Measurements from ENCODE around the gene SEMA4D.

The SEMA4D gene

DNA sequence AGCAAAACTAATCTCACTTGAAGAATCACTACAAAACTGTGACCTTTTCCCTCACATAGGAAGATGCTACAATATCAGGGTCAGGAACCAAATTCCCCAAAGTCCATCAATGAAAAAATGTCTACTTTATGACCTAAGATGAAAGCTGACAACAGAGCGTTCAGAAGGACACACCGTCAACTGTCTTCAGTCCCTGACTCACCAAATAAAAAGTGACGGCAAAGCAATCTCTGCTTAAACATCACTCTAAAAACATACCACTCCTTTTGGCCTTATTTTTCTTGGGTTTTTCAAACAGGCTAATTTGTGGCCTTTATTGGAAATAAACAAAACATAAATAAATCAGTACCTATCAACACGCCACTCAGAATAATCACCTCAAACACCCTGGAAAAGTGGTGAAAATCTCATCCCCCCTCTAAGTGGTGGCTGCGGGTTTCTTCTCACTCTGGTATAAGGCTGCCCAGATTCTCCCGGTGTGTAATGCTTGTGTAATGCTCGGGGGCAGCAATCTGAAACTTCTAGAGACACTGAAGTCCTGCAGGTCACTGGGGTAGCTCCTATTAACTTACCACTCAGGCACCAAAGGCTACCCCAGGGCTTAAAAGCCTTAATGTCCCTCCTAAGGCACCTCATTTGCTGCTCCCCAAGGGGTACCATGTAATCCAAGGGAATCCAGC, 29.5 kb downstream of the SEMA4D start:
- no peak for DNase-seq (ENCODE audit: low read depth in 1 of 2, low spot score in 1 of 2)

DNA sequence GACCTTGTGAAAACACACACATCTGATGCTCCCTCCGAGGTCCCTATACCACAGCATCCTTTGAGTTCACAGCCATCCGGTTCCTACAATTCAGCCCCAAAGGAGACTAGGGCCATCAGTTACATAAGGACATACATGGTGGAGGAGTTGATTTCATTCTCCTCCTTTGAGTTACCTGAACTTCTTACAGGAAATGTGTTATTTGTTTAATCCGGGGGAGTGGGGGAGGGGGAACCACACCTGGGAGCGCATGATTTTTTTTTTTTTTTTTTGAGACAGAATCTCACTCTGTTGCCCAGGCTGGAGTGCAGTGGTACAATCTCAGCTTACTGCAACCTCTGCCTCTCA, 30.7 kb downstream of the SEMA4D start:
- no peak for DNase-seq (ENCODE audit: low read depth in 1 of 2, low spot score in 1 of 2)

DNA sequence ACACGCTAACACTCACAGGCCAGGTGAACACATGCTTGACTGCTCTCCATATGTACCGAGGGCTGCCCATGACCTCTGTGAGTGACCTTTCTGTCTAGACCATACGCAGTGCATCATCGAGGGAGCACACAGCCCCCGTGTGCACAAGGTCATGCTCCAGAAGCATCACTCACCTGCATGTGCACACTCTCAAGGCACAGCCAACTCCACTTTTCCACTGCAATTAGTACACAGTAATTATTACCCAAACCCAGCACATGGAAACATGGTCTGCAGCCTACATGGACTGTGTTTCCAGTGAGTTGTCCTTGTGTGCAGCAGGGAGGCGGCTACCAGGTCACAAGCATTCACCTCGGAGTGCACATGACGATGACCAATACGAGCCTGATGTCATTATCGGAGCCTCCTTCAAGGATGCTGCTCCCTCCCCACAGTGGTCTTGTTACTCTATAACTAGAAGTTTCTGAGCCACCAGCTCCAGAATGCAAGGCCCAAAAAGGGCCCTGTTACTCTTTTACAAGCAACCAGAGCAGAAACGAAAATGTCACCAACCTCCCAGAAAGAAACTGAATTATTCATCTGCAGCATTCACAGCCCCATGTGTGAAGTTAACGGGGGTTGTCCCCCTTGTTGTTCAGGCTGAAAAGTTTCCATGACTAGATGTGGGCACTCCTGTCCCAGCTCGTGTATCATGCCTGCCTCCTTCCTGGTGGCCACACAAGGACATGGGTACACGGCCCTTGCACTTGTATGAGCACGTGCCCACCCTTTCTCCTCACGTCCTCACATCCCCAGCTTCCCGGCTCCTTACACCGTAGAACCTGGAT, 31.2 kb downstream of the SEMA4D start:
- no peak for DNase-seq (ENCODE audit: low read depth in 1 of 2, low spot score in 1 of 2)

DNA sequence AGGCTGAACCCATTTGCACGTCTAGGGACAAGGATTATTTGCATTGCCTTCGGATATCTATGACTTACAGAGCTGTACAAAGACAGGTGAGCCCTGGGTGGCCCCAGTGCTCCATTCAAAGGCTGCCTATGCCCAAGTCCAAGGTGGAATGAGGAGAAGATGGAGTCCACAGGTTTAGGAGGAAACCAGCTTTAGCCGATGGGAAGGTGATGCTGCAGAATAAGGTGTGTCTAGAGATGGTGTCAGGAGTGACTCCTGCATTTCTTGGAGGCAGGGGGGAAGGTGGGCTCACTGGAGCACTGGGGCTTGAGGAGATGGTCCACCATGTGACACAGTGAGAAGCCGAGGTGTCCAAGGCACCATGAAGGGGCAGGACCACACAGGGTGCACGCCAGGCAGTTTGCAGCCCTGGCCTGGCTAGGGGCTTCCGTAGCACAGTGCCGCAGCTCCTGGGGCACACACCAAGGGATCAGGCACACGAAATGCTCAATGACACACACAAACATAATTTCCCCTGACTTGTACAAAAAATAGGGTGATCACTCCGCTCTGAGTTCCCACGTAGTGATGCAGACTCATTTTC, 32.1 kb downstream of the SEMA4D start:
- DNase-seq (ENCODE audit: low read depth in 1 of 2, low spot score in 1 of 2): no peak

DNA sequence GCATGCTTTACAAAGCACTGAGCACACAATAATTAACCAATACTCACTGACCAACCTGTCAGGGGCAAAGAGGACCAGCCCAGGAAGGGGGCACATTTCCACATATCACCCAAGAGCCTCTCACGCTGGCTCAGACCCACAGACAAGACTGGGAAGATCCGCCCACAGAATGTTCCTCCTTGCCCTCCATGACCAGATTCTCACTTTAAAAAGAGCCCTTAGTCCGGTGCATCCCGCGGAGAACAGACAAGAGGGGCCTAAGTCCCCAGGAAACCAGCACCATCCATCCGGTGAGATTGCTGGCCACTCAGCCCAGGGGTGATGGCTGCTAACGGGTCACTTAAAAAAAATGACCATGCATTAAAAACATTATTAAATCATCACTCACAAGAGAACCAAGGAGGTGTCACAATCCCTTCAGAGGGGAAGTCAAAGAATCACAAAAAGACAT, 32.9 kb downstream of the SEMA4D start:
- DNase-seq (ENCODE audit: low read depth in 1 of 2, low spot score in 1 of 2): no peak

DNA sequence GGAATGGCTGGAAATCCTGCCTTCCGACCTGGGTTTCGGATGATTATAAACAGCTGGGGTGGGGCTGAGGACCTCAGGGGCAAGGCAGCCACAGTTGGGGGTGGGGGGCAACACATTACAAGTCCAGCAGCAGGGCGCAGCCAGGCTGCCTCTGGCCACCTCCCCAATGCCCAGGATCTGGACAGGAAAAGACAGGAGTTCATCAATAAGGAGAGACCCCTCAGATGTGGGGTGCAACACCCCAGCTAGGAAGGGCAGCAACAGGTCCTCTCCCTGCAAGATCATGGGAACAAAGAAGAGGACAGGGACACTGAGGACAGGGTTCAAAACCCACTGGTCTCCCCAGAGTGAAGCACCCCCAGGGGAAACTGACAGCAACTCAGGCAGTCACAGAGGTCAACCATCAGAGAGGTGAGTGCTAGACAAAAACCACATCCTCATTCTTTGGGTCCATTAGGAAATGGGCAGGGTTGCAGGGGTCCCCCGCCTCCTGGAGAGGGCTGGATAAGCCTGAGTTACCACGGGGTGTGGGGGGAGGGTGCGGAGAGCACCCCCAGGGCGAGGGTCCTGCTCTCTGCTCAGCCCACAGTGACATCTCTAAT, 33.5 kb downstream of the SEMA4D start:
- no peak for DNase-seq (ENCODE audit: low read depth in 1 of 2, low spot score in 1 of 2)

DNA sequence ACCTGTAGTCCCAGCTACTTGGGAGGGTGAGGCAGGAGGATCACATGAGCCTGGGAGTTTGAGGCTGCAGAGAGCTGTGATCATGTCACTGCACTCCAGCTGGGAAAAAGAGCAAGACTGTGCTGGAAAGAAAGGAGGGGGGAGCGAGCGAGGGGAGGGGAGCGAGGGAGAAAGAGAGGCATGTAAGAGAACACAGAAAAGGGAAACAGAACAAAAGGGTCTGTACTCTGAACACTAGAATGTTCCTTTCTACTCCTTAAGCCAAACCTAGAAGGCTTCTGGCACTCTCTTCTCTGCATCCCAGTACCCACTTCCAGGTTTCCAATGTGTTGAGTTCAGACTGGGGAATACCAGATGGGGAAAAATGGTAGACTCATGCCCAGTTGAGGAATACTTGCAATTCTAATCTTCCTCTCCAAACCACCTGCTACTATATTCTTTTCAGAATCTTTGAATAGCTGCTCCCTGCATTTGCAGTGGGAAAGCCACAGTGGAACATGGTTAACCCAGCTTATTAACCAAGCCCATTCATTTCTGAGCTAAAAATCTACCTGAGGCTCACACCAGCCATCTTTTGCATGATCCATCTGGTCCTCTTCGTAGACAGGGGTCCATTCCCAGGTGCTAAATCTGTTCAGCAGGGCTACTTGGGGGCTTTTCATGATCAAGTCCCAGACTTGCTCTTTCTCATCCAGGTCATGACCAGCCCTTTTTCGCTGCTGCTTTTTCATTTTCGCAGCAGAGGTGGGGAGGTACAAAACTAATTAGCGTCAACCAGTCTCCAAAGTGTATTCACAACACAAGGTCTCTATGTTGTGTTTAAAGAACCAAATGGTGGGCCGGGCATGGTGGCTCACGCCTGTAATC, 34.9 kb downstream of the SEMA4D start:
- DNase-seq (ENCODE audit: low read depth in 1 of 2, low spot score in 1 of 2): no peak

DNA sequence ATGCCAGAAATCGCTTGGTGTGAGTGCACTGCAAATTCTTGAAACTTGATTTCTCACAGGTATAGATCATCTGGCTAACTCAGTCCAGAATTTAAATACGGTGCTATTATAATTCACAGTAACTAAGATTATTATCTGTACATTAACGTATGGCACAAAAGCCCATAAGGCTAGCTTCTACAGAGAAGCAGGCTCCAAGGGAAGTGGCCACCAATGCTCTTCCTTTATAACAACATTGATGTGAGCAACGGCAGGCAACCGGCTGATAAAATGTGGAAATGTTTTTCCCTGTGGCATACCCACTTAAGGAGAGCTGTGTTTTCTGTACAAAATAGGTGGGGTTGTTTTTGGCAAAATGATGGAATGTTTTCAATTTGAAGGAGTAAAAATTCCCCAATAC, 35.7 kb downstream of the SEMA4D start:
- DNase-seq (ENCODE audit: low read depth in 1 of 2, low spot score in 1 of 2): no peak

DNA sequence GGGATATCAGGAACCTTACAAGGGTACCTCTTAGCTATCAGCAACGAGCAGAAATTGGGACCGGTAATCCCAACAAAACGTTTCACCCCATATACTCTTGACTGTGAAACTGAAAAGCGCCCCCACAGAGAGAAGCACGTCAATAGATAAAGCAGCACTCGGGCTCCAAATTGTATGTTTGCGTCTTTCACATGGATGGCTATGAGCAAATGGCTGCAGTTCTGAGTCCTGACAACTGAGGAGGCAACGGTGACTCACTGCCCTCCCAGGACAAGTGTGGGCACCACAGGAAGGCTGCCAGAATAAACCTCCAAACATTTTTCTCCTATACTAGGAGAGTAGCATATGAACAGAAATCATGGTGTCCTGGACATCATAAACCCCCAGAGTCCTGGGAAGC, 36.6 kb downstream of the SEMA4D start:
- DNase-seq (ENCODE audit: low read depth in 1 of 2, low spot score in 1 of 2): no peak

DNA sequence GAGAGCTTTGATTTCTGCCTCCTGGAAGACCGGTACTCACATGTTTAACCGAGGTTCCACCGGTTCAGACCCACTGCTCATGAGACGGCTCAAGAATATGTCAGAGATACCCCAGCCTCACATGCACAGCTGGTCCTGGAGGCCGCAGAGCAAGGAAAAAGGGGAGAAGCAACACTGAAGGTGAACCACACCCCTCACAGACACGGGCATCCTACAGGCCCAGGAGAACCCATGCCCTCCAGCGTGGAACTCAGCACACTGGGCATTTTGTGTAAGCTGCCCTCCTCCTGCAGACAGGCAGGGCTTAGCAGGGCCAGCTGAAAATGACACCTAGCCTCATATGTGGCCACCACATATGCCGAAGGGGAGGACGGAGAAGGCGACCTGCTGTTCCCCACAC, 37.4 kb downstream of the SEMA4D start:
- DNase-seq (ENCODE audit: low read depth in 1 of 2, low spot score in 1 of 2): no peak

DNA sequence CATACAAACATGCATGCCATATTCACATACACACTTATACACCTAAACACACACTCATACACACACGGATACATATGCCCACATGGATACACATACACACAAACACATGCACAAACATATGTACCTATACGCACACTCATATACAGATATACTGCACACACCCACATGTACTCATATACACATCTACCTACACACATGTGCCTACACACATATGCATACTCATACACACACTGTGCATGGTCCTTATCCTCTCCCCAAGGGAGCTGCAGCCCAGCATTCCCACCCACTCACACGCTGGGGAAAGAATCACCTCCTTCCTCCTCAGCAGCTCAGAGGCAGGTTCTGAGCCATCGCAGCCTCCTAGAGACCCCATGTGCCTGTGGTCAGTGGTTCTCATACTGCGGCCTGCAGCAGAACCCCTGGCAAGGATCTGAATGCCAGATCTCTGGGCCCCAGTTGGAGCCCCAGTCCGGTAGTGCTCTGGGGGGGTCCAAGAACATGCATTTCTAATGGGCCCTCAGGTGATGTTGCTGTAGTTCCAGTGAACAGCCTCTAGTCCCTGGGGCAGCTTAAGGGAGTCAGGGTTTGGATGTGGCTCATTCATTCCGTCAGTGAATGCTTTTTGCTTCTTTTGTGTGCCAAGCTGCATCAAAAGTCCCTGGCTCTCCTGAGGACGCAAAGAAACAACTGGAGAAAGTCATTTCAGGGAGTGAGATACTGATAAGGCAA, 39.0 kb downstream of the SEMA4D start:
- no peak for DNase-seq (ENCODE audit: low read depth in 1 of 2, low spot score in 1 of 2)

DNA sequence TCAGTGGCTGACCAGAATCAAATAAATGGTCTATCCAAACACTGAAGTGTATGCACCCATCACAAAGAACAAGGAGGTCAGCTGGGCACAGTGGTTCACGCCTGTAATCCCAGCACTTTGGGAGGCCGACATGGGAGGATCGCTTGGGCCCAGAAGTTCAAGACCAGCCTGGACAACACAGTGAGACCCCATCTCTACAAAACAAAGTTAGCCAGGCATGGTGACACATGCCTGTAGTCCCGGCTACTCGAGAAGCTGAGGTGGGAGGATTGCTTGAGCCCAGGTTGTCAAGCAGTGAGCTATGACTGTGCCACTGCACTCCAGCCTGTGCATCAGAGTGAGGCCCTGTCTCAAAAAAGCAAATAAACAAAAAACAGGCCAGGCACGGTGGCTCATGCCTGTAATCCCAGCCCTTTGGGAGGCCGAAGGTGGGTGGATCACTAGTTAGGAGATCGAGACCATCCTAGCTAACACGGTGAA, 40.5 kb downstream of the SEMA4D start:
- no peak for DNase-seq (ENCODE audit: low read depth in 1 of 2, low spot score in 1 of 2)

DNA sequence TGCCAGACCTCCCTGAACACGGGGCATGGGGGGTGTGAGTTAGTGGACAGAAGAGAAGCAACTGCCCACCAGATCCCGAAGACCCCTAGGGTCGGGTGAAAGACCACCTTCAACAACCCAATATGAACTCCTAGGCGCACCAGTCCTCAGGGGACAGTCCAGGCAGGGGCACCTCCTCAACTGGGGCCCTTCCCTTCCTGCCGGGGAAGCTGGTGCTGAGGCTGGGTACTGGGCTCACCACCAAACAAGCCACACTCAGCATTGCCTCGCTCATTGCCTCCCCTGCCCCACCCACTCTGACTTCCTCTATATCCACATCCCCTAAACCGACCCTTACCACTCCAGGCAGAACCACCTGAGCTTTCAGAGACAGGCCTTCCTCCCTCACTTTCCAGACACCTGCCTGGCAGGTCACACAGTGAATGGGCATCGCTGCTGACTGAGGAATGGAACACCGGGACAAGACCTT, 42.5 kb downstream of the SEMA4D start:
- no peak for DNase-seq (ENCODE audit: low read depth in 1 of 2, low spot score in 1 of 2)

DNA sequence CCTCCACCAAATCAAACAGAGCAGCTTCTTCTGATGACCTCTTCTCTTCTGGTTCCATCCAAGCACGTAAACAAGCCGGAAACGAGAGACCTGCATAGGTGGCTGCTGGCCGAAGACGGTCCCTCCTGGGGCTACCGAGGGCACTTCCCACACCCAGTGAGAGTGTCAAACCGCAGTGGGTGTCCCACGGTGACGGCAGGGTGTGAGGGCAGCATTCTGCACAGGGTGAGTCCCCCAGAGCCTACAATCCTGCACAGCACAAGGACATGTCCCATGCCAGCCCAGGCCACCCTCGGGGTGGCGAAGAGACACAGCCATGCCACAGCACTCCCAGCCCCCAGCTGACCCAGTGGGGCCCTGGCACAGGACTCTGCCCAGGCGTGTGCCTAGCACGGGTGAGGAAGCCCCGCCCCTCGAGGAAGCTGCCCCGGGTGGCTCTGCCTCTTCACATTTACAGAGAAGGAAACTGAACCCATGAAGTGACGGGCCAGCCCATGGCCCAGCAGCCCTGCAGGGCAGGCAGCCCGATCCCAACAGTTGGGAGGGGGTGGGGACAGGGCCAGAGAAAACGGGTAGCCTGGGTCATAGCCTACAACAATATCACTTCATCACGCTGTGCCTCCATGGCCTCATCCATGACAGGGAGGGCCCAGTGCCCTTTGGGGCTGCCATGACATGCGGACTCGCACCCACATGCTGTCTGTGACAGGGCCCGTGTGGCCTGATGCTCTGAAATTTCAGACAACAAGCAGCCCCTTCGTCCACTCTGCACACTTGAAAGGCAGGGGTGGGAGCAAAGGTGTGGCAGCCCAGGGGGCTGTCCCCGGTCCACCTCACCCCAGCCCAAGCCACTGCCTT, 43.2 kb downstream of the SEMA4D start:
- DNase-seq (ENCODE audit: low read depth in 1 of 2, low spot score in 1 of 2): no peak

DNA sequence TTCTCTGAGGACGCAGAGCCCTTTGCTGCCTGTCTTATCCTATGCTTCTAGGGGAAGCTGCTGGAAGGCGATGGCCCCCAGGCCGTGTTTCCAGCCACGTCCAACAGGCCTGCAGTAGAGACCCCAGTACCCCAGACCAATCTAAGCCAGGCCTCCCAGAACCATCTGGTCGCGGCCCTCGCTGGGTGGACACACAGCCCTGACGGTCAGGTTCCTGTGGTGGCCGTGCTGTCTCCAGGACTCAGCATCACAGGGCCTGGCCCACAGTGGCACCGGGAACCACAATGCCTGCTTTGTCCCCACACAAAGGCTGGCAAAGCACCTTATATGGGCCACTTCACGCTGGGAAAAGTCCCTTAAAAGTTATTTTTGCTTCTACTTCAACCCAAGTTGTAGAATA, 44.5 kb downstream of the SEMA4D start:
- DNase-seq (ENCODE audit: low read depth in 1 of 2, low spot score in 1 of 2): no peak

DNA sequence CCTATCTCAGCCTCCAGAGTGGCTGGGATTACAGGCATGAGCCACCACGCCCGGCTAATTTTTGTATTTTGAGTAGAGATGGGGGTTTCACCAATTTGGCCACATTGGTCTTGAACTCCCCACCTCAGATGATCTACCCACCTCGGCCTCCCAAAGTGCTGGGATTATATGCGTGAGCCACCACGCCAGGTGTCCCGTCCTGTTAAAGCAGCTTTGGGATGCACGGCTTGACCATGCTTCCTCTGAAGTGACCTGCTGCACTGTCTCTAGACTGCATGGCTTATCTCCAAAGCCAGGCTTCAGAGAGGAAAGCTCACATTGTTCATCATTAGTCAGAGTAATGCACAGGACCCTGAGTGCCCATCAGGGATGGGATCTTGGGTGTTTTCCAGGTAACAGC, 45.4 kb downstream of the SEMA4D start:
- DNase-seq (ENCODE audit: low read depth in 1 of 2, low spot score in 1 of 2): no peak

DNA sequence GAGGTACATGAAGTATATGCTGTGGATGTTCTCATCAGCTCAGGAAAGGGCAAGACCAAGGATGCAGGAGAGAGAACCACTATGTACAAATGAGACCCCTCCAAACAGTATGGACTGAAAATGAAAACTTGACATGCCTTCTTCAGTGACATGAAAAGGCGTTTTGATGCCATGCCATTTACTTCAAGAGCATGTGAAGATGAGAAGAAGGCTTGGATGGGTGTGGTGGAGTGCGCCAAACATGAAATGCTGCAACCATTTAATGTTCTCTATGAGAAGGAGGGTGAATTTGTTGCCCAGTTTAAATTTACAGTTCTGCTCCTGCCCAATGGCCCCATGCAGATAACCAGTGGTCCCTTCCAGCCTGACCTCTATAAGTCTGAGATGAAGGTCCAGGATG, 47.7 kb downstream of the SEMA4D start:
- no peak for DNase-seq (ENCODE audit: low read depth in 1 of 2, low spot score in 1 of 2)

DNA sequence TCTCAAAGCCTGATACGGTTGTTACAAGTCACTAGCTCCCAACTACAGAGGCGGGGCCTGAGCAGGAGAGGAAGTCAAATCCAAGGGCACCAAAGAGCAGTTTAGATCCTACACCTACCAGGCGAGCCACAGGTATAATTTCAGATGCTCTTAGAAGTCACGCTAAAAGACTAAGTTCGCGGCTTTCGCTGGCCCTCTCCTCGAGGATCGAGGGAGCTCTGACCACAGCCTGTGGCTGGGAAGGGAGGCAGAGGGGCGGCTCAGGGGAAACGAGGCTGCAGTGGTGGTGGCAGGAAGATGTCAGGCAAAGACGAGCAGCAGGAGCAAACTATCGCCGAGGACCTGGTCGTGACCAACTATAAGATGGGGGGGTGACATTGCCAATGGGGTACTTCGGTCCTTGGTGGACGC, 48.6 kb downstream of the SEMA4D start:
- DNase-seq (ENCODE audit: low read depth in 1 of 2, low spot score in 1 of 2): no peak

DNA sequence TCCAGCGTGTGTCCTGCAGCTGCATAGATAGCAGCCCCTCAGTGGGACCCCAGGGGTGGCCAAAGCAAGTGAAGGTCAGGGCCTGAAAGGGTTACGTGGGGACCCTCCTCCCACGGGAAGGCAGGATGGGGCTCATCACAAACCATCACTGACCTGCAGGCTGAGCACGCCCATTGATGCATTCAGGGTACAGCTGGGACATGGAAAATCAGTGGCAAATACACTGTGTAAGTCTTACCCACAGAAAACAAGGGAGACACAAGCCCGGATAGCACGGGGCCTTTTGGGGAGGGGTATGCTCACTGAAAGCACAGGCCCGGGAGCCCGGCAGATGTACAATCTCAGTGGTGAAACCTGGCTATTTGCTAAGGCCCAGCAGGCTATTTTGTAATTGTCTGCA, 49.1 kb downstream of the SEMA4D start:
- no peak for DNase-seq (ENCODE audit: low read depth in 1 of 2, low spot score in 1 of 2)

Data from stimulated activated CD4-positive, alpha-beta T cell treated with anti-CD3 and anti-CD28 coated beads, Interleukin-15, amount 100 ng/mL, for 1 hour (primary cell).